SK-N-MC (cell line): Measurements from ENCODE around the gene YPEL5.
"Not testable (repeated sequence)": the region's sequence is repeated elsewhere in the genome, so short reads cannot be mapped to it uniquely, and the experiment has no call there.

ENCODE experiments used
- DNase-seq: peaks from one replicate; pipeline ENCODE4 v3.0.0-alpha.2; 2011; ENCODE audit warnings: low read depth, low spot score
- H3K27ac ChIP-seq: fragments of 200-600 bp; sonication (generic); 2 replicates; pipeline ENCODE4 v1.5.1; 2016; ENCODE audit warnings: mixed run types
- H3K36me3 ChIP-seq: fragments of 200-600 bp; sonication (generic); 2 replicates; pipeline ENCODE4 v1.6.1; 2017; ENCODE audit warnings: antibody characterized with exemption, low read length, mixed read lengths; ENCODE audit not compliant: insufficient read depth
- H3K4me3 ChIP-seq: fragments of 200-600 bp; sonication (generic); 2 replicates; pipeline ENCODE4 v1.5.1; 2016
- H3K9ac ChIP-seq: fragments of 200-600 bp; sonication (generic); 2 replicates; pipeline ENCODE4 v1.8.0; 2017; ENCODE audit warnings: mixed run types, mixed read lengths; ENCODE audit not compliant: insufficient read length
- H3K9me3 ChIP-seq: fragments of 200-600 bp; sonication (generic); 2 replicates; pipeline ENCODE4 v1.6.1; 2017; ENCODE audit warnings: low read depth, mild to moderate bottlenecking, antibody characterized with exemption, low read length, moderate library complexity, mixed read lengths
- EZH2 ChIP-seq: fragments of 200-600 bp; sonication (generic); IDR thresholded peaks from one replicate; pipeline ENCODE4 v1.6.1; 2017; ENCODE audit warnings: antibody characterized with exemption
- FOXP2 ChIP-seq: optimal IDR thresholded peaks from 2 replicates; pipeline ENCODE3; 2011; ENCODE audit warnings: mild to moderate bottlenecking, moderate library complexity; ENCODE audit not compliant: insufficient read depth; ENCODE audit errors: extremely low read length, control extremely low read depth
- POLR2AphosphoS5 ChIP-seq: IDR thresholded peaks from 2 replicates; pipeline ENCODE4 v1.6.1; 2012; ENCODE audit warnings: mild to moderate bottlenecking, low read depth, low read length, borderline replicate concordance

The YPEL5 gene

DNA sequence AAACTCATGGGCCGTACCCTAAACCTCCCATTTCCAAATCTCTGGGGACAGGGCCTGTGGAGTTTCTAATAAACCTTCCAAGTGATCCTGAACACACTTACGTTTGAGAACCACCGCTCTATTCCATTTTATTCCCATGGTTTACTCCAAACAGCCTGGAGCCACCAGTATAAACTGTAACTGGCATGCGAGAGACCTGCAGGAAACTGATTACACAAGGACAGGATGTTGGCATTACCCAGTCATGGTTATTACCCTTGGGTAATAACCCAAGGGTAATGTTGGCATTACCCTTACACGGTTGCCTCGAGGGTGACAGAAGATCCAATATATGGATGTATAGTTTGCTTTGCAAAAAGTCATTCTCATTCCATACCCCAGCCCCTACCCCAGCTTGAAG is 37.0 kb upstream of the YPEL5 start:
- Histone ChIP-seq H3K27ac (peak overlapping the region; percentile 87), H3K9ac (peak overlapping the region; percentile 23), H3K4me3 (no peak overlapping the region), H3K9me3 (no peaks in the 10 kb centered on the region), H3K36me3 (no peaks in the 10 kb centered on the region)
- TF ChIP-seq EZH2 = no peak
- no peak for TF ChIP-seq FOXP2
- peak; percentile 15; the same call in 1 of the 2 replicates for TF ChIP-seq POLR2AphosphoS5
- peak; percentile 62 for DNase-seq

DNA sequence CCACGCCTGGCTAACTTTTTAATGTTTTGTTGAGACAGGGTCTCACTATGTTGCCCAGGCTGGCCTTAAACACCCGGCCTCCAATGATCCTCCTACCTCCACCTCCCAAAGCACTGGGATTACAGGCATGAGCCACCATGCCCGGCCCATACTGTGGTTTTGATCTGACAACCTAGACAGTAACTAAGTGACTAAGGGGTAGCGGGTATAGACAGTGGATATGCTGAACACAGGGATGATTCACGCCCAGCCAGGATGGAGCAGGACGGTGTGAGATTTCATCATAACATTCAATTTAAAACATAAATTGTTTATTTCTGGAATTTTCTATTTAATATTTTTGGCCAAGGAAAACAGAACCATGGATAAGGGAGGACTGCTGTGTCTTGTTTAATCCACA is 36.0 kb upstream of the YPEL5 start:
- no peak for DNase-seq
- H3K36me3 ChIP-seq = no peaks in the 10 kb centered on the region
- TF ChIP-seq POLR2AphosphoS5 (no peak), EZH2 (no peak), FOXP2 (no peak)
- H3K9ac ChIP-seq = no peak overlapping the region
- no peaks in the 10 kb centered on the region for H3K9me3 ChIP-seq
- peak overlapping the region; percentile 87 for H3K27ac ChIP-seq
- H3K4me3 ChIP-seq = no peak overlapping the region

DNA sequence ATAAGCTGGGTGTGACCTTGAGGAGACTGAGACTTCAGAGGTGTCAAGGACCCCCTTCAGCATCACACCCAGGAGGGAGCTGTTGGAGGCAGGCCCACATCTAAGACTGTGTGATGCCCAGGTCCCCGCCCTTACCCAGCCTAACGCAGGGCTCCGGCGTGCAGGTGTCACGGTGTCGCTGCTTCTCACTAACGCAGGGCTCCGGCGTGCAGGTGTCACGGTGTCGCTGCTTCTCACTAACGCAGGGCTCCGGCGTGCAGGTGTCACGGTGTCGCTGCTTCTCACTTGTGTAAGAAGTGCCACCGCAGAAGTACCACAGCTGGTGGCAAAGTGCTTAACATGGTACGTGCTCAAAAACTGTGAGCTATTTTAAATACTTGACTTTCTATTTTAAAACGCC is 35.6 kb upstream of the YPEL5 start:
- not testable (repeated sequence) for H3K4me3 ChIP-seq, DNase-seq, H3K9ac ChIP-seq, H3K36me3 ChIP-seq, H3K9me3 ChIP-seq
- peak overlapping the region; percentile 87; the same call in 1 of the 2 replicates for H3K27ac ChIP-seq

DNA sequence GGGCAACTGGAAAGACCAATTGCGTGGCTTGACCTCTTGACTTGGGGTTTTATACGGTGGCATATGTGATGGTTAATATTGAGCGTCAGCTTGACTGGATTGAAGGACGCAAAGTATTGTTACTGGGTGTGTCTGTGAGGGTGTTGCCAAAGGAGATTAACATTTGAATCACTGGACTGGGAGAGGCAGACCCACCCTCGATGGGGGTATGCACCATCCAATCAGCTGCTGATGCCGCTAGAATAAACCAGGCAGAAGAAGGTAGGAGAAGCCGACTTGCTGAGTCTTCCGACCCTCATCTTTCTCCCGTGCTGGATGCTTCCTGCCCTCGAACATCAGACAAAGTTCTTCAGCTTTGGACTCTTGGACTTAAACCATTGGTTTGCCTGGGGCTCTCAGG is 34.2 kb upstream of the YPEL5 start:
- no peak for DNase-seq
- Histone ChIP-seq H3K9me3 (no peaks in the 10 kb centered on the region), H3K4me3 (no peak overlapping the region), H3K36me3 (no peaks in the 10 kb centered on the region), H3K27ac (no peak overlapping the region), H3K9ac (no peak overlapping the region)
- TF ChIP-seq EZH2 (no peak), FOXP2 (no peak), POLR2AphosphoS5 (no peak)

DNA sequence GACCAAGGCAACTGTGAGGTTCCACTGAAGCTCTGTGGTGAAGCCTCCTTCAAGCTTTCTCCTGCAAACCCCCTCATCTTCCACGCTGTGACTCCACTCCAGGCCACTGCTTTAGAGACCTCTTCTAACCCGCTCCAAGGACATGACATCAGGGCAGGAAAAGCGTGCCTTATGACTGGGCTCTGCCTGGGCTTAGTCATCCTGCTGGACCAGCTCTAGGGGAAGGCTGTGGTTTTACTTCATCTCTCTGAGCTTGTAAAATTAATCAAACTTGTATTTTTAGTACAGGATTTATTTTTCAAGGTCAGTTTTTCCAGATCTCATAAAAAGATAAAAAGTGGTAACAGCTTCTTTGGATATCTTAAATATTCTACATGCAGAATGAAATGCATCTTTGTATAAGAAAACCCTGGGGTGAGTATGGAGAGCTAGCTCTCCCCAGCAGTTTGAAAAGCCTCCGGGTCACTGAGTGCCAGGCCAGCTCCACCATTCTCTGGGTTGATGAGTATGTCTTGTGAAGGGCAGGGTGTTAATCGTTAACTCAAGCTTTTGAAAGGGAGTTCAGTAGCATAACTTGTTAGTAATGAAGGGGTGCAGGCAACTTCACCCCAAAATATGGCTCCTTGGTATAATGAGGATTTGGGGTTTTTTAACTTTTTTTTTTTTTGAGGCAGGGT is 33.1 kb upstream of the YPEL5 start:
- no peak for DNase-seq
- H3K9ac ChIP-seq = no peak overlapping the region
- no peak for TF ChIP-seq FOXP2
- TF ChIP-seq POLR2AphosphoS5 = no peak
- no peak for TF ChIP-seq EZH2

DNA sequence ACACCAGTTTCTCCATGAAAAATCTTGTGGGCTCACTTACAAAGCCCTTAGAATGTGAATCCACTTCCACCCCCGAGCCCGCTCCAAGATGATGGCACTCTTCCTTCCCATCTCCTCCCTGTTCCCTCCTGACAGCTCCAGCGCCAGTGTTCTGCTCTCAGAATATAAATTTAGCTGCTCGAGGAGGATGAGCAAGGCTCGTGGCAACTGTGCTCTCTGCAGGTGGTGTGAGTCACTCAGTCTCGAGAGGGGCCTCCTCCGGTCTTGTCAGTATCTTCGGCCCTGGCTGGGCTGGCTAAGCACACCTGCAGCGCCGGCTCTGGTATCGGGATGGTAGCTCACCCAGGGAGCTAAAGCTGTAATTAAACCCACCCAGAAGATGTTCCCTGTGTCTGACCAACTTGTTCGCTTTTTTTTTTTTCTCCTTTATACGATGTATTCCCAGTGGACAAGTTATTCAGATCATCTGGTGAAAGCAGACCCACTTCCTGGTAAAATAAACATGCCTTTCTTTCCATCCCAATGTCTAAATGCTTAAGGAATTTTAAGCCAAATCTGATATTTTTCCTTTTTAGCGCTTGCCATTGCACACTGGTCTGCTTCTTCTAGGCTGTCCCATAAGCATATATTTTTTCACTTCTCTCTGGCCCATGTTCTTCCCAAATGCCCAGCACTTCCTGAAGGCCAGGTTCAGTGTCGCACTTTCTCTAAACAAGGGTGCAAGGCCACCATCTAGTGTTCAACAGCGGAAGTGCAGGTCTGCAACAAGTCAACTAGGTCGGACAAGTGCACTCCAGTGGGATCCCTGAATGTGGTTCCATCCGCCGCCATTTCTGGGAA is 31.4 kb upstream of the YPEL5 start:
- no peak for TF ChIP-seq EZH2
- TF ChIP-seq FOXP2 = no peak
- no peak for TF ChIP-seq POLR2AphosphoS5
- H3K36me3 ChIP-seq = no peaks in the 10 kb centered on the region
- H3K4me3 ChIP-seq = peak overlapping the region; percentile 19
- H3K9ac ChIP-seq = peak overlapping the region; percentile 4
- DNase-seq = peak; percentile 75
- no peaks in the 10 kb centered on the region for H3K9me3 ChIP-seq
- H3K27ac ChIP-seq = peak overlapping the region; percentile 85

More for the DNA sequence above, 33.1 kb upstream of the YPEL5 start:
- no peaks in the 10 kb centered on the region for H3K9me3 ChIP-seq
- no peak overlapping the region for H3K4me3 ChIP-seq
- H3K27ac ChIP-seq = no peak overlapping the region; the same call in 1 of the 2 replicates
- H3K36me3 ChIP-seq = no peaks in the 10 kb centered on the region

DNA sequence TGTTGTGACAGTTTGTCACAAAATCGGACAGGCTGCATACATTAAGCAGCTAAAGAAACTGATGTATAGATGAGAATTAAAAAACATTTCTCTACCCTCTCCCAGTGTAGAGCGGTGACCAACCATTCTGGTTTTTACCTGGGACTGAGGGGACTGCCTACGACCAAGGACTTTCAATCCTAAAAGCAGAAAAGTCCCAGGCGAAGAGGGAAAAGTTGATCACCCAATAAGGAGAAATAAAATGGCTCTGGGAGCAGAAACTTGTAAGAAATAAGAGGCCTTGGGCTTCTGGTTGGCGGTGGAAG is 30.9 kb upstream of the YPEL5 start:
- Histone ChIP-seq H3K36me3 (no peaks in the 10 kb centered on the region), H3K27ac (peak overlapping the region; percentile 85), H3K9me3 (no peaks in the 10 kb centered on the region), H3K9ac (peak overlapping the region; percentile 46), H3K4me3 (no peak overlapping the region)
- TF ChIP-seq POLR2AphosphoS5 (no peak), FOXP2 (no peak), EZH2 (no peak)
- no peak for DNase-seq

DNA sequence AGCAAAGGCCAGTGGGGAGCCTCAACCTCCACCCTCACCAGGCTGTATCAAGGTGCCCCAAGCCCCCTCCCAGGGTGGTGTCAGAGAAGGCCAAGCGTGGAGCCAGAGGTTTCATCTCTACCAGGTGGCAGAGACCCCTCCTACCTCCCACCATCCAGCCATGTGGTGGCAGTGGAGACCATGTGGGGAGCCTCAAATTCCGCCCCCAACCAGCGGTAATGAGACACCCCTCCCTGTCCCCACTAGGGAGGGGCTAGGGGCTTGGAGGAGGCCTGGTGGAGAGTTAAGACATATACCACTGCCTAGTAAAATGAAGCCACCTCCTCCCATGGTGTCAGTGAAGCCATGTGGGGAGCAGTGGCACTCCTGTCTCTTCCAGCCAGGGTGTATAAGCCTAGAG is 24.4 kb upstream of the YPEL5 start:
- no peak for DNase-seq
- Histone ChIP-seq H3K27ac (peak overlapping the region; percentile 100), H3K9me3 (peaks cover 16% of the 10 kb centered on the region; the same call in 1 of the 2 replicates), H3K9ac (no peak overlapping the region), H3K36me3 (peaks cover 22% of the 10 kb centered on the region; the same call in 1 of the 2 replicates), H3K4me3 (no peak overlapping the region; the same call in 1 of the 2 replicates)
- no peak for TF ChIP-seq FOXP2
- no peak for TF ChIP-seq POLR2AphosphoS5
- no peak for TF ChIP-seq EZH2
